Tibial nerve (tissue), 4 donors: ENCODE results near the gene BRCA2.

Experiments used
- CTCF ChIP-seq, 5 experiments: fragments of 200-600 bp in 3 of 5; fragments of 450-650 bp in 2 of 5; sonication (generic) in 3 of 5; IDR thresholded peaks; one replicate each; pipeline ENCODE4 v1.5.1; 2016 to 2019; ENCODE audit warnings: antibody characterized with exemption in 5 of 5, mild to moderate bottlenecking in 3 of 5, moderate library complexity in 2 of 5
- EP300 ChIP-seq, 2 donors: sonication (generic); formaldehyde crosslinking; IDR thresholded peaks; one replicate each; pipeline ENCODE4 v1.6.1; 2017; ENCODE audit warnings: antibody characterized with exemption in 2 of 2, mild to moderate bottlenecking in 1 of 2
- POLR2A ChIP-seq, 2 donors: fragments of 450-650 bp; IDR thresholded peaks; one replicate each; pipeline ENCODE4 v1.6.1; 2017; ENCODE audit warnings: antibody characterized with exemption in 2 of 2, mild to moderate bottlenecking in 2 of 2, moderate library complexity in 2 of 2

GRCh38 chr13:32409561-32410421 is 94.5 kb downstream of the BRCA2 start:
- no peak for TF ChIP-seq POLR2A (IDR thresholded peaks at IDR 0.05)
- no peak for TF ChIP-seq CTCF (IDR thresholded peaks at IDR 0.05)
- peak; percentile 29 to 61 for TF ChIP-seq EP300 (IDR thresholded peaks at IDR 0.05)
